Skeletal muscle satellite cell (primary cell): ENCODE measurements around the gene PRR11.

Experiments
- H3K27me3 ChIP-seq: 2 replicates; pipeline ENCODE4 v1.7.0; 2013; ENCODE audit warnings: low read length; ENCODE audit not compliant: control insufficient read depth, insufficient read depth
- H3K36me3 ChIP-seq: 2 replicates; pipeline ENCODE4 v1.7.0; 2013; ENCODE audit warnings: mild to moderate bottlenecking, control low read depth, low read length; ENCODE audit not compliant: insufficient read depth
- H3K4me1 ChIP-seq: 2 replicates; pipeline ENCODE4 v1.7.0; 2013; ENCODE audit warnings: low read length; ENCODE audit not compliant: control insufficient read depth, insufficient read depth
- H3K4me2 ChIP-seq: 2 replicates; pipeline ENCODE4 v1.7.0; 2013; ENCODE audit warnings: mild to moderate bottlenecking, low read length
- H3K4me3 ChIP-seq: 2 replicates; pipeline ENCODE4 v1.7.0; 2013; ENCODE audit warnings: low read length
- H3K9ac ChIP-seq: 2 replicates; pipeline ENCODE4 v1.7.0; 2013; ENCODE audit warnings: mild to moderate bottlenecking, low read depth, low read length, moderate library complexity
- H3K9me3 ChIP-seq: replicated peaks from 2 replicates; pipeline ENCODE4 v1.7.0; 2013; ENCODE audit warnings: mild to moderate bottlenecking, control low read depth, low read length

Gene PRR11

GRCh38 chr17:59180626-59181025 lies 25.1 kb downstream of the PRR11 start:
- no peak overlapping the region for H3K4me3 ChIP-seq
- H3K36me3 ChIP-seq = peaks cover 10% of the 10 kb centered on the region
- no peaks in the 10 kb centered on the region for H3K4me1 ChIP-seq
- H3K9me3 ChIP-seq = no peaks in the 10 kb centered on the region
- no peaks in the 10 kb centered on the region for H3K27me3 ChIP-seq
- H3K9ac ChIP-seq = no peak overlapping the region
- H3K4me2 ChIP-seq = no peak overlapping the region

- no peak overlapping the region for H3K4me2 ChIP-seq
- no peaks in the 10 kb centered on the region for H3K9me3 ChIP-seq
- H3K4me3 ChIP-seq = no peak overlapping the region
- no peaks in the 10 kb centered on the region for H3K27me3 ChIP-seq
- no peaks in the 10 kb centered on the region for H3K4me1 ChIP-seq
- no peak overlapping the region for H3K9ac ChIP-seq
- H3K36me3 ChIP-seq = peaks cover 10% of the 10 kb centered on the region
These were observed 25.9 kb downstream of the PRR11 start for GRCh38 chr17:59181481-59181880.

GRCh38 chr17:59185997-59186396 lies 30.5 kb downstream of the PRR11 start:
- Histone ChIP-seq H3K9ac (no peak overlapping the region), H3K4me2 (no peak overlapping the region)

GRCh38 chr17:59186850-59187249 lies 31.3 kb downstream of the PRR11 start:
- no peak overlapping the region for H3K4me3 ChIP-seq
- no peaks in the 10 kb centered on the region for H3K27me3 ChIP-seq
- no peak overlapping the region for H3K9ac ChIP-seq
- H3K4me2 ChIP-seq = no peak overlapping the region
- H3K4me1 ChIP-seq = no peaks in the 10 kb centered on the region
- H3K36me3 ChIP-seq = peaks cover 19% of the 10 kb centered on the region
- no peaks in the 10 kb centered on the region for H3K9me3 ChIP-seq

More at GRCh38 chr17:59185997-59186396, 30.5 kb downstream of the PRR11 start:
- H3K27me3 ChIP-seq = no peaks in the 10 kb centered on the region
- H3K4me3 ChIP-seq = no peak overlapping the region
- H3K36me3 ChIP-seq = peaks cover 13% of the 10 kb centered on the region
- H3K4me1 ChIP-seq = no peaks in the 10 kb centered on the region
- no peaks in the 10 kb centered on the region for H3K9me3 ChIP-seq

GRCh38 chr17:59190806-59191205 lies 35.3 kb downstream of the PRR11 start:
- no peak overlapping the region for H3K9ac ChIP-seq
- no peak overlapping the region for H3K4me3 ChIP-seq
- no peaks in the 10 kb centered on the region for H3K9me3 ChIP-seq
- H3K36me3 ChIP-seq = peaks cover 36% of the 10 kb centered on the region
- no peaks in the 10 kb centered on the region for H3K27me3 ChIP-seq
- H3K4me1 ChIP-seq = no peaks in the 10 kb centered on the region
- H3K4me2 ChIP-seq = no peak overlapping the region

- H3K9me3 ChIP-seq = no peaks in the 10 kb centered on the region
- no peaks in the 10 kb centered on the region for H3K27me3 ChIP-seq
- H3K9ac ChIP-seq = no peak overlapping the region
- H3K4me2 ChIP-seq = no peak overlapping the region
- H3K4me1 ChIP-seq = no peaks in the 10 kb centered on the region
- H3K36me3 ChIP-seq = peaks cover 37% of the 10 kb centered on the region
- no peak overlapping the region for H3K4me3 ChIP-seq
These were observed 37.9 kb downstream of the PRR11 start for GRCh38 chr17:59193336-59193862.

GRCh38 chr17:59199398-59199797 lies 43.9 kb downstream of the PRR11 start:
- Histone ChIP-seq H3K9me3 (no peaks in the 10 kb centered on the region), H3K4me2 (no peak overlapping the region), H3K9ac (no peak overlapping the region), H3K4me1 (no peaks in the 10 kb centered on the region), H3K4me3 (no peak overlapping the region), H3K36me3 (peaks cover 26% of the 10 kb centered on the region), H3K27me3 (no peaks in the 10 kb centered on the region)

GRCh38 chr17:59202320-59202719 lies 46.8 kb downstream of the PRR11 start:
- H3K4me1 ChIP-seq = no peaks in the 10 kb centered on the region
- peaks cover 11% of the 10 kb centered on the region for H3K36me3 ChIP-seq
- no peak overlapping the region for H3K4me2 ChIP-seq
- no peaks in the 10 kb centered on the region for H3K27me3 ChIP-seq
- H3K4me3 ChIP-seq = no peak overlapping the region
- H3K9me3 ChIP-seq = no peaks in the 10 kb centered on the region
- no peak overlapping the region for H3K9ac ChIP-seq

- H3K4me1 ChIP-seq = peaks cover 7% of the 10 kb centered on the region
- no peaks in the 10 kb centered on the region for H3K36me3 ChIP-seq
- no peak overlapping the region for H3K4me3 ChIP-seq
- H3K9ac ChIP-seq = no peak overlapping the region
- H3K9me3 ChIP-seq = no peaks in the 10 kb centered on the region
- no peak overlapping the region for H3K4me2 ChIP-seq
- H3K27me3 ChIP-seq = no peaks in the 10 kb centered on the region
These were observed 63.8 kb downstream of the PRR11 start for GRCh38 chr17:59219370-59219769.

GRCh38 chr17:59219992-59220327 lies 64.4 kb downstream of the PRR11 start:
- peak overlapping the region; percentile 75 for H3K4me3 ChIP-seq
- H3K36me3 ChIP-seq = no peaks in the 10 kb centered on the region
- no peaks in the 10 kb centered on the region for H3K27me3 ChIP-seq
- H3K9me3 ChIP-seq = no peaks in the 10 kb centered on the region
- peaks cover 7% of the 10 kb centered on the region for H3K4me1 ChIP-seq
- peak overlapping the region; percentile 93 for H3K4me2 ChIP-seq
- H3K9ac ChIP-seq = peak overlapping the region; percentile 21

- H3K36me3 ChIP-seq = no peaks in the 10 kb centered on the region
- H3K27me3 ChIP-seq = no peaks in the 10 kb centered on the region
- H3K4me3 ChIP-seq = peak within 1 kb of the TSS; percentile 75
- H3K9ac ChIP-seq = peak within 1 kb of the TSS; percentile 63
- H3K4me1 ChIP-seq = peaks cover 4% of the 10 kb centered on the region
- H3K9me3 ChIP-seq = no peaks in the 10 kb centered on the region
- H3K4me2 ChIP-seq = peak within 1 kb of the TSS; percentile 93
These were observed 65.0 kb downstream of the PRR11 start, which contains the start of gene GDPD1 for GRCh38 chr17:59220328-59221158. Gene GDPD1, plus strand, starts transcription at chr17:59220511. Its CDS starts 99 bp downstream, at chr17:59220610.
